Measurements from ENCODE around the gene SCNN1G. TPM values are rescaled to one million over a fixed set of nuclear protein-coding genes. Genes with fewer than 3 reads are reported as not detected.

SCNN1G gene
- total RNA-seq, 1 experiment from 2014 or later: not detected

GRCh38 chr16:23149993-23150364 lies 32.6 kb upstream of the SCNN1G start (continued):
- TF ChIP-seq RAD21 (IDR thresholded peaks at IDR 0.05; ENCODE audit: low read depth) (no peak), FOSL1 (IDR thresholded peaks at IDR 0.05; ENCODE audit: low read depth) (no peak), CBX3 (IDR thresholded peaks at IDR 0.05; ENCODE audit: low read depth) (no peak), SRF (IDR thresholded peaks at IDR 0.05; ENCODE audit: low read depth) (no peak), MAX (IDR thresholded peaks at IDR 0.05) (no peak)

- H3K9me3 ChIP-seq (ENCODE audit: control insufficient read depth in 1 of 2, insufficient read depth in 1 of 2, low read depth in 1 of 2, low read length in 2 of 2): no peaks in the 10 kb centered on the region
- no TSS peak for BruUV-seq (replicated peaks)
- H3K4me3 ChIP-seq (replicated peaks in 1 of 2; ENCODE audit: low read depth in 1 of 2, low read length in 2 of 2): no peak overlapping the region
- ChIA-PET CTCF (interaction anchor here (1.2 kb wide), 1 partner anchor 283 kb away, joined by 3 read pairs; no protein-coding TSS in a partner anchor), RAD21 (ENCODE audit: low non-redundant PET in 1 of 2, low total read pairs in 2 of 2, uncharacterized antibody in 2 of 2, unreplicated experiment in 2 of 2) (no interaction called here), POLR2A (no interaction called here)
- H3K27me3 ChIP-seq (ENCODE audit: insufficient read depth, low read length): no peaks in the 10 kb centered on the region
- H3K4me1 ChIP-seq (ENCODE audit: control insufficient read depth in 1 of 2, insufficient read depth in 2 of 2, low read length in 2 of 2): peaks cover 11 to 21% of the 10 kb centered on the region in 2 experiments
- ATAC-seq: no peak
- H3K4me2 ChIP-seq (ENCODE audit: low read length): no peak overlapping the region
- no peak overlapping the region for H2AFZ ChIP-seq (ENCODE audit: low read depth, low read length, poor library complexity, severe bottlenecking)
- H3K9me2 ChIP-seq (ENCODE audit: insufficient read depth): no peaks in the 10 kb centered on the region
- no peaks in the 10 kb centered on the region for H4K20me1 ChIP-seq (ENCODE audit: insufficient read depth)
- no peak for TF ChIP-seq POLR2AphosphoS5 (IDR thresholded peaks at IDR 0.05; ENCODE audit: low read depth, low read length)
- TF ChIP-seq EZH2phosphoT487 (IDR thresholded peaks at IDR 0.05; ENCODE audit: borderline replicate concordance): no peak
- TF ChIP-seq SRF (IDR thresholded peaks at IDR 0.05; ENCODE audit: low read depth): no peak
- no peak for TF ChIP-seq EGR1 (IDR thresholded peaks at IDR 0.05; ENCODE audit: low read depth)
- TF ChIP-seq CBX3 (IDR thresholded peaks at IDR 0.05; ENCODE audit: low read depth): no peak
- no peak for TF ChIP-seq ZBTB33 (IDR thresholded peaks at IDR 0.05; ENCODE audit: extremely low read depth, insufficient replicate concordance, low read length)
- intact Hi-C loops (cut with micrococcal nuclease): no loop called here
- no peak overlapping the region for H3K9ac ChIP-seq (ENCODE audit: low read length)
- peaks cover 10% of the 10 kb centered on the region for H3K79me2 ChIP-seq (ENCODE audit: insufficient read depth, low read length)
- H3K36me3 ChIP-seq (ENCODE audit: control insufficient read depth in 1 of 2, insufficient read depth in 2 of 2, low read length in 2 of 2): no peaks in the 10 kb centered on the region
- H3K27ac ChIP-seq (ENCODE audit: low read depth, low read length): no peak overlapping the region
- DNase-seq (ENCODE audit: low read depth, low spot score): no peak
These were observed 30.0 kb upstream of the SCNN1G start for GRCh38 chr16:23152386-23153178.

All from HCT116 (cell line).